CMK (cell line): ENCODE results near the gene PABPN1L.
"Not testable (repeated sequence)": the region's sequence is repeated elsewhere in the genome, so short reads cannot be mapped to it uniquely, and the experiment has no call there.

Experiments
- DNase-seq: peaks from one replicate; pipeline ENCODE4 v3.0.0-alpha.2; 2010; ENCODE audit warnings: low read depth

Gene PABPN1L

GRCh38 chr16:88900662-88901052, 34.2 kb upstream of the PABPN1L start:
- DNase-seq, result no peak

DNA sequence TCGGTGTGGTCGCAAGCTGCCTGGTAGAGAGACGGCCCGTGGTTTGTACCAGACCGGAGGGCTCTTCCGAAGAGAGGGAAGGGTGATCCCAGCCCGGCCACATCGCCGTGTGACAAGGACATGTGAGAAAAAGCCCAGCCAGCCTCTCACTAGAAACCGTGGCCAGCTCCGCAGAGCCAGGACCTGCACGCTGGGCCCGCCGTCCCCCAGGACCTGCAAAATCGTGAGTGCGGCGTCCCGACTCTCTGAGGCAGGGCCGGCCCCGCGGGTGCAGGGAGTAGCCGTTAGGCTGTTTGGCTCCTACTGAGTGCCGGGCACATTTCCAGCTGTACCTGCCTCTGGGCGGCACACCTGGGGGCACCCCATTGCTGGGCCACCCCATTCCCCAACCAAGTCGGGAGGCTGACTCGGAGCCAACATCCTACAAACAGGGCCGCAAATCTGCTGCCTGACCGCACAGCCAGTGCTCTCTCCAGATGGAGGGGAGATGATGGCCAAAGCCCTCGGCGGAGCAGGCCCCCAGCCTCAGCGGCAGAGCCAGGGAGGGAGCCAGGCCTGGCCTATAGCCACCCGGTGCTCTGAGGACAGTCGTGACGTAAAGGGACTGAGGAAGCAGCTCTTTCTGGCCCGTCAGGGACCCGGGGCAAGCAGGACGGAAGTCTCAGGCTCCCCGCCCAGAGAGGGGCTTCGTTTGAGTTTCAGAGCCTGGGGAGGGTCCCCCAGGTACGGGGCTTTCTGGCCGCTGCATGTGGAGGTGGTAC, 33.6 kb upstream of the PABPN1L start:
- no peak for DNase-seq

DNA sequence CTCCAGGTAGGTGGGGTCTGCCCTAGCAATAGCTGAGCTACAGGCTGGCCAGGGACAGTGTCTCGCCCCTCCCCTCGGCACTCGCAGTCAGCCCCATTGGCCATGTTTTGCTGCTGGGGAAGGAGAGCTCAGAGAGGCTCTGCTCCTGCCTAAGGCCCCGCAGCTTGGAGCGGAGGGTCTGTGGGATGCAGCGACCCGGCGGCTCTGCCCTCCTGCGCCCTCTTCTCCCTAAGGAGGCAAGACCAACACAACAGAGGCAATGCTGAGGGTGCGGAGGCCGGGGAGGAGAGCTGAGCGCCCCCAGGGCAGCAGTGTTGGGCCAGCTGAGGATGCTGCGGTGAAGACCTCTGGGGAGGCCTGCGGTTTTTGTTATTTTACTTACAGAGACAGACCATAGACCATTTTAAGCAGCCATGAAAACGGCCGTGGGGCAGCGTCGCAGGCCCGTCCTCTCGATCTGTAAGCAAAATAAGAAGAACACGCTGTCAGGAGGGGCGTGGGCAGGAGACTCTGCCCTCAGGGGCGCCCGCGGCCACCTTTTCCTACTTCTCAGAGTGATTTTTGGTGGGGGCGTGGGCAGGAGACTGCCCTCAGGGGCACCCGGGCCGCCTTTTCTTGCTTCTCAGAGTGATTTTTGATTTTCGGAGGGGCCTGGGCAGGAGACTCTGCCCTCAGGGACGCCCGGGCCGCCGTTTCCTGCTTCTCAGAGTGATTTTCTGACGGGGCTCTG, 31.4 kb upstream of the PABPN1L start:
- no peak for DNase-seq

DNA sequence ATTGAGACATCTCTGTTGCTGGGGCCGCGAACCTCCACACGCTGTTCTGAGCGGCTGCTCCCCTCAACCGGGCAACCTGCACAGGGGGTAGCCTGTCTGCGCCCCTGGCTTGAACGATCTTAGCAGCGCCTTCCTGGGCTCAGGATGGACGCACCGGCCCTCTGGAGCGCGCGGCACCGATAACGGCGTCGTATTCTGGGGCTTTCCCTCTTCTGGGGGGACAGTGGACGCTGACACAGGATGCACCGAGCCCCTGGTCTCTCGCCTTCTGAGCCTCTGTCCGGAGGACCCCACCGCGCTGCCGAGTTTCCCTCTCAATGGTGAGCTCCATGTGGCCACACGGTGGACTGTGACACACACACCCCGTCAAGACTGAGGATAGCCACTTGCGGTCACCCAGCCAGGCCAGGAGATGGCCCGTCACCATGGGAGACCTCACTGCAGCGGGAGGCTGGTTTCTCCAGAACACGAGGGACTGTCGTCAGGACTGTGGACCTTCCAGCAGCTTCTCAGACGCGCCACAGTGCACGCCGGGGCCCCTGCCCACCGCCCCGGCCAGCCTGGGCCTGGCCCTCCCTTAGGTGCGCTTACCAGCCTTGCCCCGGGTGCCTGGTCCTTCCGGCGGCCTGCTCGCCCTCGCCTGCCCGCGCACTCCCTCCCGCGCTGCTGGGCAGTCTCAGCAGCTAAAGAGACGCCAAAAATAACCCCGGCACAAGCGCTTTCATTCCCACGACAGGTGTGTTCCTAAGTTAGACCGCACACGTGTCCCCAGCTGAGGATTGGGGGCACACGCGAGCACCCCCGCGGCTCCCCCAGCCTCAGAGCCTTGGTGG, 30.0 kb upstream of the PABPN1L start:
- DNase-seq, result no peak

- DNase-seq, result no peak
Measured at GRCh38 chr16:88895335-88895734, 28.9 kb upstream of the PABPN1L start.

DNA sequence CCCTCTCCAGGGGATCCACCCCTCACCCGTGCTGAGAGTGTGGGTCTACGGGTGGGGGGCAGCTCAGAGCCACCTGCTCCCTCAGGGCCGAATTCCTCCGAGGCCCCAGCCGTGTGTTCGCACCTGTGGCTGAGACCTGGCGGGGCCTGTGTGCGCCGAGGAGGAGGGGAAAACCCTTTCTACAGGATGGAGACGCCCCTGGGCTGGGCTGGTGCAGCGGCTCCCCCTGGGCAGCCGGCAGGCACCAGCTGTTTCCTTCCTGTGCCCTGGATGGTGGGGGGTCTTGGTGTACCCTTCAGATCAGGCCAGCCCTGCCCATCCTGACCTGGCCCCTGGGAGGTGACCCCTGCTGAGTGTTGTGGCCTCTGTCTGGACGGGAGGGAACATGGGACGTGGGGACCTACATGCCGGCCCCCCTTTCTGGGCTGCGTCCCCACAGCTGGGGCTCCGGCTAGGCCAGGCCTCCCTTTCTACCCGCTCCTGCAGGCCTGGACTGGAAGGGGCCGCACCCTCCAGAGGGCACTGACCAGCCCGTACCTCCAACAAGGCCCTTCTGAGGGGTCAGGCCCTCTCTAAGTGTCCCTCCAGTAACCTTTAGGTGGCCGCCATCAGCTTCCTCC, 28.3 kb upstream of the PABPN1L start:
- no peak for DNase-seq

DNA sequence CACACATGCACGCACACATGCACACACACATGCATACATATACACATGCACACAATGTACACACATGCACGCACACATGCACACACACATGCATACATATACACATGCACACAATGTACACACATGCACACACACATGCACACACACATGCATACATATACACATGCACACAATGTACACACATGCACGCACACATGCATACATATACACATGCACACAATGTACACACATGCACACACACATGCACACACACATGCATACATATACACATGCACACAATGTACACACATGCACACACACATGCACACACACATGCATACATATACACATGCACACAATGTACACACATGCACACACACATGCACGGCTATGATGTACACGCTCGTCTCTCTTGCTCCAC, 27.8 kb upstream of the PABPN1L start:
- DNase-seq, result not testable (repeated sequence)

DNA sequence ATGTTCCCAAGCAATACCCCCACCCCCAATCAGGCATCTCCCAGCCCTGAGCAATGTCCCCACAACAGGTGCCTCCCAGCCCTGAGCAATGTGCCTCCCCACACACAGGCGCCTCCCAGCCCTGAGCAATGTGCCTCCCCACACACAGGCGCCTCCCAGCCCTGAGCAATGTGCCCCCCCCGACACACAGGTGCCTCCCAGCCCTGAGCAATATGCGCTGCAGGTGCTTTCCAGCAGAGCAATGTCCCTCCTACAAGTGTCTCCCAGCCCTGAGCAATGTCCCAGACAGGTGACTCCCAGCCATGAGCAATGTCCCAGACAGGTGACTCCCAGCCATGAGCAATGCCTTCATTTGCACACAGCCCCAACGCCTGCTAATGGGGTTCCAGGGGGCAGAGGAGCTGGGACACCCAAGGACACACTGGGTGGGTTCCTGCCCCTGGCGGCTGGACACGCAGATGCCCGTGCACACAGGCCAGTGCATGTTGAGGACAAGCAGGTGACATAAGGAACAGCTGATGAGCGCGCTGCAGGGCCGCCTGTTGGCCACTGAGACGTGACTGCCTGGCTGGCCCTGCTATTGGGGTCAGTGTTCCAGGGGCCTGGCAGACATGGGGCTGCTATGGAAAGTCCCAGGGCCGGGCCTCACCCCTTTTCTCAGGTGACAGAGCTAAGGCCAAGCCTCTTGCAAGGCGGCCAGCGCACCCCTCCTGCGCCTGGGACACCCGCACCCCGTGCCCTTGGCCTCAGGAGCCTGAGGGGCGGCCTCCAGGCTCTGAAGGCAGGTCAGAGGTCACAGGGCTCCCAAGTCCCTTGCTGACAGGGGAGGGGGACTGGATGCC, 26.9 kb upstream of the PABPN1L start:
- DNase-seq, result no peak

GRCh38 chr16:88892065-88892464, 25.6 kb upstream of the PABPN1L start:
- no peak for DNase-seq

DNA sequence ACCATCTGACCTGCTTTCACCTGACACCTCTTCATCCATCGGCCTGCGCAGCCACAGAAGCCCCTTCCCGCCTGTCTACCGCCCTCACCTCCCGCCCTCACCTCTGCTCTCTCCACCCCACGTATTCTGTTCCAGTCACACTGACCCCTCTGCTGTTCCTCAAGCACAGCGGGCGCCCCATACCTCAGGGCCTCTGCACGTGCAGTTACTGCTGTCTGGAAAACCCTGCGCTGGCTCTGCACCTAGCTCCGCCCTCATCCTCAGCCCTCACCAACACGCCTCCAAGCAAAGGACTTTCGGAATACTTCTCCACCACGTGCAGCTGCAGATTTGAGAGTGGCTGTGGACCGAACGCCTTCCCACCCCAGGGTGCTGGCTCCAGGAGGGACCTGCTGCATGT, 24.6 kb upstream of the PABPN1L start:
- no peak for DNase-seq

DNA sequence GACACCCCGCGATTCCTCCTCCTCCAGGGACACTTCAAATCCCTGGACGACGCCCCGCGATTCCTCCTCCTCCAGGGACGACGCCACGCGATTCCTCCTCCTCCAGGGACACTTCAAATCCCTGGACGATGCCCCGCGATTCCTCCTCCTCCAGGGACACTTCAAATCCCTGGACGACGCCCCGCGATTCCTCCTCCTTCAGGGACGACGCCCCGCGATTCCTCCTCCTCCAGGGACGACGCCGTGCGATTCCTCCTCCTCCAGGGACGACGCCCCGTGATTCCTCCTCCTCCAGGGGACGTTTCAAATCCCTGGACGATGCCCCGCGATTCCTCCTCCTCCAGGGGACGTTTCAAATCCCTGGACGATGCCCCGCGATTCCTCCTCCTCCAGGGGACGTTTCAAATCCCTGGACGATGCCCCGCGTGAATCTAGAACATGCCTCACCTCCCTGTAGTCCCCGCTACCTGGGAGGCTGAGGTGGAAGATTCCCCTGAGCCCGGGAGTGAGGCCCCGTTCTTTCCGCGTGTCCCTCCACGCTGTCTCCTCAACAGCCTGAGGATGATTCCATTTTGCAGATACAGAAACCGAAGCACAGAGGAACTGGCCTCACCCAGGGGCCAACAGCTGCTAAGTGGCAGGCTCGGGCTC, 23.4 kb upstream of the PABPN1L start:
- DNase-seq, result not testable (repeated sequence)

DNA sequence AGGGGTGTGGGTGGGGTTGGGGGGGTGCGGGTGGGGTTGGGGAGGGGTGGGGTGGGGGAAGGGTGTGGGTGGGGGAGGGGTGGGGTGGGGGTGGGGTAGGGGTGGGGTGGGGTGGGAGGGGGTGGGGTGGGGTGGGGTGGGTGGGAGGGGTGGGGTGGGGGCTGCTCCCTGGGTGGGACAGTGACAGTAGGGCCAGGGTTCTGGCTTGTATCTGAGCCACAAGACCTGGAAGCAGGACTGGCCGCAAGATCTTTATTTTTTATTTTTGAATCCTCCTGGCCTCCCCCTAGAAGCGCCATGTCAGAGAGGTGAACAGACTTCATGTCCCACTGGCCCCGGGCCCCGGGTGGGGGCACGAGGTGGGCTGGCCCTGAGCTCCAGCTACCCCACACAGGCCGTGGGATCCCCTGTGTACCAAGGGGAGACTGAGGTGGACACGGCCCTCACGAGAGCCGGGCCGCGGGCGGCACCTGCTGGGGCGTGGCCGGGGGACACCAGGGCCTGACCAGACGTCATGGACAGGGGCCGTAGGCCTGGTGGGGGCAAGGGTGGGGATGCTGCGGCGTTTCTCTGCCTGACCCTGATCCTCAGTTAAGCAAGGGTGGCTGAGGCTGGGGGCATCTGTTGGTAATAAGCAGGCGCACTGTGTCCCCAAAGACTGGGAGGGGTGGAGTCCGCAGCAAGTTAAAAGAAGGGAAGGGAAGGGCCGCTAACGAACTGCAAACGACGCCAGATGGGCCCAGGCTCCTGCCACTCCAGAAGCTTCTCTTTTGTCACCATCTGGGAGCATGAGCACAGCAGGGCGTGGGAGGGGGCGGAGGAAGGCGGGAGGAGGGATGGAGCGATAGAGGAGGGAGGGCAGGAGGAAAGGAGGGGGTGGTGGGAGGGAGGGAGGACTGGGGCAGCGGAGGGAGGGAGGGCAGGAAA, 22.3 kb upstream of the PABPN1L start:
- DNase-seq, result peak; percentile 58

GRCh38 chr16:88888057-88888456, 21.6 kb upstream of the PABPN1L start:
- no peak for DNase-seq

GRCh38 chr16:88886845-88887521, 20.5 kb upstream of the PABPN1L start:
- DNase-seq, result no peak

DNA sequence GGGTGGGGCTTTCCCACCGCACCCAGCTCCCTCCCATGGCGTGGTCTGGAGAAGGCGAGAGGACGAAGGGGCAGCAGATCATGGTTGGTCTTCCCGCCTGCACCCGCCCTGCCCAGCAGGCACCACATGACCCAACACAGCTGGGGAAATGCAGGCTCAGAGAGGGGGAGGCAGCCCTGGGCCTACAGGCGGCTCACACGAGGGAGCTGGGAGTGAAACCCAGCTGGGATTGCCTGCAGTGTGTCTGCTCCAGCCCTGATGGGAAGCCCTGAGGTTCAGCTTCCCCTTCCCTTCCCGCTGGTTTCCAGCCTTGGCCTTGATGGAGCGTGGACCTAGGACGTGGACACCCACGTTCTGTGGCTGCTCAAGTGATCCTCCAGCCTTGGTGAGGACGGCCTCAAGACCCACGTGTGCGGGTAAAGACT, 20.0 kb upstream of the PABPN1L start:
- no peak for DNase-seq

DNA sequence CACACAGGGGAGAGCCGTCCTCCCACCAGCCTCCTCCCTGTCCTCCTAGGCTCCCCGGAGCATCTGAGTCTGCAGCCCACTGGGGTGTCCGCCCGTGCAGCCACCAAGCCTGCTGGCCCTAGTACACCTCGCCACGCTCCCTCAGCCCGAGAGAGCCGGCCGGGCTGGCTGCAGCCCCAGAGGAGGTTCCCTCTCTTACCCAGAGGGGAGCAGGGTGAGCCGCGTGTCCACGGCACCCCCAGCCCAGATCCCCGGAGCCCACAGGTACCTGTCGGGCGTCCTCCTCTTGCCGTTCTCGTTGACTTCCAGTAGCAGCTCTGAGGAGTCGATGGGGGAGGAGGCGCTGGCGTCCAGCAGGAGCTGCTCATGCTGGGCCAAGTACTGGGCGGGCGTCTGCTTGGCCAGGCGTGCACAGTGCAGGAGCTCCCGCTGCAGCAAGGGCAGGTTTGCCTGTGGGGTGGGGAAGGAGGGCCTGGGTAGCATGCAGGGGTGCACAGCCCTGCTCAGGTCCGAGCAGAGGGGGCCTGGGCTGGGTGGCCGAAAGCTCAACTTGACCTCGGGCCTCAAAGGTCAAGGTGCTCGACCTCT, 19.3 kb upstream of the PABPN1L start:
- no peak for DNase-seq

- DNase-seq, result no peak
Measured at GRCh38 chr16:88884569-88885271, 18.3 kb upstream of the PABPN1L start.

GRCh38 chr16:88883946-88884345, 17.5 kb upstream of the PABPN1L start:
- no peak for DNase-seq
